ENCODE data around the gene CDC7.

DNA sequence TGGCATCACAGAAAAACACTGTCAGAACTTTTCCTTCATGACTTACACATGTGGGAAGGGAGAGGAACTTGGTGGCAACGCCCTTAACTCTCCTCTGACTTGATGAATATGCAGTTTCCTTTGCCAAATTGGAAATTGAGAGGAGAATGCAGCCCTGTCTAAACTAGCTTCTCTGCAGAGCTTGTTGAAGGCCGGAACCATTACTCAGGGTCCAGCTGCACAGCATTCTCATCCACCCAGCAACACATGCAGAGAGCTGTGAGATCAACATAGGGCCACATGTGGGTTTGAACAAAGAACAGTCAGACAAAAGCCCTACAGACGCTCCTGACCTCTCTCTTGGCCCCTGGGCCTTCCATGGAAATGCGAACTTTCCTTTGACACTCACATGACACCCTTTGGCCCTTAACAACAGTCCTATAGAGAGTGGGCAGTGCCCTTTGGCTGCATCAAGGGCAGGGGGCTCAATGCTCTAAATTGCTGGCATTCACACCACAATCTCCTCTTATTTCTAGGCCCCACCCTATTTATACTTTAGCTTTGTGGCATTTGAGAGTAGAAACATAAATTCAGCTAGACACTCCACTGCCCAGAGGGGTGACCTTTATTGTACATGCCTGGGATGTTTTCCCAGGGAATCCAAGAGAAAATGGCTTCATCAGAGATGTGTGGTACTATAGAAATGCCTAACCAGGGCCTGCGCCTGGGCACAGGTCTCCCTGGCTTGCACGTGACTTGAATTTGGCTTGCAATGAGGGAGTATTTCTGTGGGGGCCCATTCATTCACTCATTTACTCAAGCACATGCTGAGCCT lies 64.4 kb downstream of the CDC7 start:
- TF ChIP-seq, protein P1, sequence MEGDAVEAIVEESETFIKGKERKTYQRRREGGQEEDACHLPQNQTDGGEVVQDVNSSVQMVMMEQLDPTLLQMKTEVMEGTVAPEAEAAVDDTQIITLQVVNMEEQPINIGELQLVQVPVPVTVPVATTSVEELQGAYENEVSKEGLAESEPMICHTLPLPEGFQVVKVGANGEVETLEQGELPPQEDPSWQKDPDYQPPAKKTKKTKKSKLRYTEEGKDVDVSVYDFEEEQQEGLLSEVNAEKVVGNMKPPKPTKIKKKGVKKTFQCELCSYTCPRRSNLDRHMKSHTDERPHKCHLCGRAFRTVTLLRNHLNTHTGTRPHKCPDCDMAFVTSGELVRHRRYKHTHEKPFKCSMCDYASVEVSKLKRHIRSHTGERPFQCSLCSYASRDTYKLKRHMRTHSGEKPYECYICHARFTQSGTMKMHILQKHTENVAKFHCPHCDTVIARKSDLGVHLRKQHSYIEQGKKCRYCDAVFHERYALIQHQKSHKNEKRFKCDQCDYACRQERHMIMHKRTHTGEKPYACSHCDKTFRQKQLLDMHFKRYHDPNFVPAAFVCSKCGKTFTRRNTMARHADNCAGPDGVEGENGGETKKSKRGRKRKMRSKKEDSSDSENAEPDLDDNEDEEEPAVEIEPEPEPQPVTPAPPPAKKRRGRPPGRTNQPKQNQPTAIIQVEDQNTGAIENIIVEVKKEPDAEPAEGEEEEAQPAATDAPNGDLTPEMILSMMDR (conservative IDR thresholded peaks at IDR 0.05 in 1 of 2, IDR thresholded peaks at IDR 0.05 in 1 of 2; ENCODE audit: low read depth in 1 of 2, low read length in 2 of 2), result no peak
- TF ChIP-seq EZH2 (IDR thresholded peaks at IDR 0.05; ENCODE audit: low read length, missing control alignments), result no peak
